MCF 10A (cell line): ENCODE results near the gene TF. TPM values are rescaled to one million over a fixed set of nuclear protein-coding genes. Genes with fewer than 3 reads are reported as not detected.

ENCODE experiments used
- BruUV-seq: library from RNA; stranded (reverse); fragments of 400-500 nt; replicated peaks from 2 replicates; lab custom pipeline; 2021; lab: Mats Ljungman, UMichigan
- CTCF ChIA-PET: fragments of 300-600 bp; sonication (Branson Sonifier 250); formaldehyde crosslinking; extraction: SDS; loops from one replicate; lab custom pipeline; 2021; ENCODE audit warnings: antibody characterized with exemption, inconsistent platforms; lab: Yijun Ruan, JAX
- POLR2A ChIA-PET: fragments of 300-600, 350-650 bp; sonication (Branson Sonifier 250); formaldehyde crosslinking; extraction: SDS; loops from one replicate; lab custom pipeline; 2020; ENCODE audit warnings: antibody characterized with exemption, inconsistent platforms; lab: Yijun Ruan, JAX
- DNase-seq: peaks from one replicate; pipeline ENCODE4 v3.0.0-alpha.2; 2018; ENCODE audit not compliant: unreplicated experiment
- H3K27ac Mint-ChIP-seq: one replicate; pipeline ENCODE4 v1.8.0; 2022; ENCODE audit warnings: mild to moderate bottlenecking, low read depth, mixed read lengths; ENCODE audit not compliant: unreplicated experiment
- H3K27me3 Mint-ChIP-seq: one replicate; pipeline ENCODE4 v1.8.0; 2022; ENCODE audit warnings: mixed read lengths; ENCODE audit not compliant: insufficient read depth, unreplicated experiment
- H3K36me3 Mint-ChIP-seq: one replicate; pipeline ENCODE4 v1.8.0; 2022; ENCODE audit warnings: mild to moderate bottlenecking, moderate library complexity, mixed read lengths; ENCODE audit not compliant: insufficient read depth, unreplicated experiment
- H3K4me1 Mint-ChIP-seq: one replicate; pipeline ENCODE4 v1.8.0; 2022; ENCODE audit warnings: mixed read lengths; ENCODE audit not compliant: insufficient read depth, unreplicated experiment
- H3K4me3 Mint-ChIP-seq: one replicate; pipeline ENCODE4 v1.8.0; 2022; ENCODE audit warnings: mild to moderate bottlenecking, moderate library complexity, mixed read lengths; ENCODE audit not compliant: unreplicated experiment
- H3K9me3 Mint-ChIP-seq: one replicate; pipeline ENCODE4 v1.8.0; 2022; ENCODE audit warnings: mixed read lengths; ENCODE audit not compliant: unreplicated experiment
- CTCF ChIP-seq: fragments of 200-600 bp; IDR thresholded peaks from one replicate; pipeline ENCODE4 v1.8.0; 2022; ENCODE audit warnings: antibody characterized with exemption, mild to moderate bottlenecking; ENCODE audit not compliant: unreplicated experiment
- intact Hi-C: fragments of 100-400 bp; cut with micrococcal nuclease; formaldehyde crosslinking; loops from 2 replicates; pipeline ENCODE4 v1.14.1; 2022
- total RNA-seq: library from RNA; stranded (reverse); gene quantifications from 2 replicates; pipeline ENCODE4 v1.2.3, GENCODE V29; 2022

Gene TF
- total RNA-seq, 1 experiment from 2014 or later, result 0.19 TPM

GRCh38 chr3:133757701-133758567 lies 11.7 kb downstream of the TF start:
- TF ChIP-seq CTCF, result no peak
- no peak overlapping the region for H3K27ac Mint-ChIP-seq
- H3K4me3 Mint-ChIP-seq, result no peak overlapping the region
- no peaks in the 10 kb centered on the region for H3K4me1 Mint-ChIP-seq
- DNase-seq, result no peak
- no TSS peak for BruUV-seq
- H3K9me3 Mint-ChIP-seq, result no peaks in the 10 kb centered on the region
- ChIA-PET POLR2A (no interaction called here), CTCF (interaction anchor here (0.5 to 0.8 kb wide), 3 partner anchors 172 to 521 kb away, joined by 3 to 5 read pairs (median 3); no protein-coding TSS in a partner anchor)
- intact Hi-C loops, result no loop called here
- H3K27me3 Mint-ChIP-seq, result peaks cover 23% of the 10 kb centered on the region
- no peaks in the 10 kb centered on the region for H3K36me3 Mint-ChIP-seq

DNA sequence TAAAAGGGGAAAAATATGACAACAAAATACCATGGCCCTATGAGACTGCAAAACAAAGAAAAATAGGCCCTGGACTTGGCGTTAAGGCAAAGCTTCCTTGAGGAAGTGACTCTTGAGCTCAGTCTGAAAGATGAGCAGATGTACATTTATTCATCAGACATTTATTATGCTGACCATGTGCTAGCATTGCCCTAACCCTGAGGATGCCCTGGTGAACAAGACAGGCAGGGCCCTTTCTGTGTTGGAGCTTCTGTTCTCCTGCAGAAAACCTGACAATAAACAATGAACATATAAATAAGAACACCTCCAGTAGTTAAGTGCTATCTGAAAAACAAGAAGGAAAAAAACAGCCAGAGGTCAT lies 12.4 kb downstream of the TF start:
- ChIA-PET POLR2A (no interaction called here), CTCF (interaction anchor here (0.6 to 0.8 kb wide), 2 partner anchors 171 to 249 kb away, joined by 3 to 5 read pairs; no protein-coding TSS in a partner anchor)
- intact Hi-C loops, result no loop called here
- no TSS peak for BruUV-seq
- H3K9me3 Mint-ChIP-seq, result no peaks in the 10 kb centered on the region
- peaks cover 29% of the 10 kb centered on the region for H3K27me3 Mint-ChIP-seq
- TF ChIP-seq CTCF, result no peak
- no peaks in the 10 kb centered on the region for H3K36me3 Mint-ChIP-seq
- H3K27ac Mint-ChIP-seq, result no peak overlapping the region
- DNase-seq, result no peak
- H3K4me1 Mint-ChIP-seq, result no peaks in the 10 kb centered on the region
- no peak overlapping the region for H3K4me3 Mint-ChIP-seq

DNA sequence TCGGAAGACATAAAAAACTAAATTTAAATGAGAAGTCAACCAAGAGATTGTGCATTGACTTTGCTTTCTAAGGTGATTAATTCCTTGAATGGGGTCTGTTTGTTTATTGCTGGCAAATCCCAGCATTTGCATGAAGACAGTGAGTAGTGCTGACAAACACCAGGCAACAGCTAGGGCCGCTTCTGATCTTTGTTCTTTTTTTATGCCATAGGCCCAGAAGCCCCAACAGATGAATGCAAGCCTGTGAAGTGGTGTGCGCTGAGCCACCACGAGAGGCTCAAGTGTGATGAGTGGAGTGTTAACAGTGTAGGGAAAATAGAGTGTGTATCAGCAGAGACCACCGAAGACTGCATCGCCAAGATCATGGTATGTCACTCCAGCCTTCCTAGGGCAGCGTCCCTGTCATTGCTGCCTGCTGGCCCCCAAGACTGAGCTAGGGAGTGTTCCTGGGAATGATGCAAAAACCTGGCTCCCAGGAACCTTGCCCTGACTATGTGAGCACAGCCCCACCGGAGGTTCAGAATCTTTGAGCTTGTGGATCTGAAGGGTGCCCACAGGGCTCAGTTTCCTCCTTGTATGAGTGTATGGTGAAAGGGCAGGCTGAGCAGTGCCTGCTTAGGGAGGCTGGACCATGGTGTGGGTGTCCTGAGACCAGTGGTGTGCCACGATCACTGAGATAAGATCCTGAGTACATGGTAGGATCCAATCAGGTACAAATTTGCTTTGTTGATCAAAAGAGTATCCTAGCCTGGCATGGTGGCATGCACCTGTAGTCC lies 13.0 kb downstream of the TF start:
- Mint-ChIP-seq H3K9me3 (no peaks in the 10 kb centered on the region), H3K27ac (no peak overlapping the region), H3K36me3 (no peaks in the 10 kb centered on the region), H3K27me3 (peaks cover 35% of the 10 kb centered on the region), H3K4me1 (no peaks in the 10 kb centered on the region), H3K4me3 (no peak overlapping the region)
- no peak for DNase-seq
- CTCF ChIA-PET, result interaction anchor here (0.8 kb wide), 1 partner anchor 250 kb away, joined by 5 read pairs; no protein-coding TSS in a partner anchor
- POLR2A ChIA-PET, result interaction anchor here (0.6 kb wide), 1 partner anchor 70 kb away, joined by 3 read pairs; no protein-coding TSS in a partner anchor
- TF ChIP-seq CTCF, result no peak
- no TSS peak for BruUV-seq
- intact Hi-C loops, result no loop called here
